ENCODE results near the gene AARS1. TPM values are rescaled to one million over a fixed set of nuclear protein-coding genes. Genes with fewer than 3 reads are reported as not detected.

The AARS1 gene
- polyA plus RNA-seq, 1 of the 3 experiments (the other 2 are of a cell fraction): 70.5 TPM

DNA sequence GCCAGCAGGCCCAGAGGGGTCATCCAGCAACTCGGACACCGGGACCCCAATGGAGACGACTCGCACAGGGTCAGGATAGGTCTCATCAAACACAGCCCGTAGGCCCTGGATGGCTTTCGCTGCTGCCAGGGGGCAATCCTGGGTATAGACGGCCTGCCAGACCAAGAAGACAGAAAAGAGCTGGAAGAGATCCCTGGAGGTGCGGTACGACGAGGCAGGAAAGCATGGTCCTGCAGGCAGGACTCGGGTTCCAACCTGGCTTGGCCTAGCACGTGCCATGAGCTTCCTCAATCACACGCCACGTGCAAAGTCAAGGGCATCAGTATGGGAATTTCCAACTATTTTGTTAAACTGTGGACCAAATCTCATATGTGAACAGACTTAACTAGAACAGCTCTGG, 31.2 kb downstream of the AARS1 start:
- Histone ChIP-seq H2AFZ (ENCODE audit: low read depth) (no peak overlapping the region), H3K79me2 (ENCODE audit: insufficient read depth) (no peaks in the 10 kb centered on the region), H3K4me2 (no peak overlapping the region), H3K27ac (ENCODE audit: low read depth in 2 of 2, low read length in 1 of 2) (no peak overlapping the region), H3K9ac (no peak overlapping the region), H3K27me3 (ENCODE audit: insufficient read depth) (no peaks in the 10 kb centered on the region), H3K9me3 (no peaks in the 10 kb centered on the region), H3K4me1 (ENCODE audit: control insufficient read depth in 1 of 2, insufficient read depth in 2 of 2, low read depth in 1 of 2, low read length in 1 of 2) (no peaks in the 10 kb centered on the region), H3K9me2 (no peaks in the 10 kb centered on the region), H3F3A (replicated peaks; ENCODE audit: insufficient read depth) (peaks cover 10% of the 10 kb centered on the region), H3K36me3 (replicated peaks in 1 of 2; ENCODE audit: control insufficient read depth in 1 of 2, insufficient read depth in 2 of 2, low read length in 1 of 2) (peaks cover 51 to 73% of the 10 kb centered on the region in 2 experiments), H3K4me3 (ENCODE audit: low read depth in 2 of 2, low read length in 1 of 2) (no peak overlapping the region), H4K20me1 (ENCODE audit: insufficient read depth) (no peaks in the 10 kb centered on the region)
- no peak for DNase-seq
- ChIA-PET POLR2A (no interaction called here), CTCF (interaction anchor here (10.1 kb wide), 1 partner anchor 9 kb away, joined by 76 read pairs; no protein-coding TSS in a partner anchor)
- TF ChIP-seq RXRA (IDR thresholded peaks at IDR 0.05; ENCODE audit: borderline replicate concordance, low read depth) (no peak), CHD2 (IDR thresholded peaks at IDR 0.05; ENCODE audit: low read length, partially characterized antibody) (no peak), FOXM1 (IDR thresholded peaks at IDR 0.05; ENCODE audit: low read depth) (no peak)
- TF ChIP-seq, protein P1, sequence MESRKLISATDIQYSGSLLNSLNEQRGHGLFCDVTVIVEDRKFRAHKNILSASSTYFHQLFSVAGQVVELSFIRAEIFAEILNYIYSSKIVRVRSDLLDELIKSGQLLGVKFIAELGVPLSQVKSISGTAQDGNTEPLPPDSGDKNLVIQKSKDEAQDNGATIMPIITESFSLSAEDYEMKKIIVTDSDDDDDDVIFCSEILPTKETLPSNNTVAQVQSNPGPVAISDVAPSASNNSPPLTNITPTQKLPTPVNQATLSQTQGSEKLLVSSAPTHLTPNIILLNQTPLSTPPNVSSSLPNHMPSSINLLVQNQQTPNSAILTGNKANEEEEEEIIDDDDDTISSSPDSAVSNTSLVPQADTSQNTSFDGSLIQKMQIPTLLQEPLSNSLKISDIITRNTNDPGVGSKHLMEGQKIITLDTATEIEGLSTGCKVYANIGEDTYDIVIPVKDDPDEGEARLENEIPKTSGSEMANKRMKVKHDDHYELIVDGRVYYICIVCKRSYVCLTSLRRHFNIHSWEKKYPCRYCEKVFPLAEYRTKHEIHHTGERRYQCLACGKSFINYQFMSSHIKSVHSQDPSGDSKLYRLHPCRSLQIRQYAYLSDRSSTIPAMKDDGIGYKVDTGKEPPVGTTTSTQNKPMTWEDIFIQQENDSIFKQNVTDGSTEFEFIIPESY (IDR thresholded peaks at IDR 0.05; ENCODE audit: borderline replicate concordance, low read depth): no peak
- TF ChIP-seq, protein P2, sequence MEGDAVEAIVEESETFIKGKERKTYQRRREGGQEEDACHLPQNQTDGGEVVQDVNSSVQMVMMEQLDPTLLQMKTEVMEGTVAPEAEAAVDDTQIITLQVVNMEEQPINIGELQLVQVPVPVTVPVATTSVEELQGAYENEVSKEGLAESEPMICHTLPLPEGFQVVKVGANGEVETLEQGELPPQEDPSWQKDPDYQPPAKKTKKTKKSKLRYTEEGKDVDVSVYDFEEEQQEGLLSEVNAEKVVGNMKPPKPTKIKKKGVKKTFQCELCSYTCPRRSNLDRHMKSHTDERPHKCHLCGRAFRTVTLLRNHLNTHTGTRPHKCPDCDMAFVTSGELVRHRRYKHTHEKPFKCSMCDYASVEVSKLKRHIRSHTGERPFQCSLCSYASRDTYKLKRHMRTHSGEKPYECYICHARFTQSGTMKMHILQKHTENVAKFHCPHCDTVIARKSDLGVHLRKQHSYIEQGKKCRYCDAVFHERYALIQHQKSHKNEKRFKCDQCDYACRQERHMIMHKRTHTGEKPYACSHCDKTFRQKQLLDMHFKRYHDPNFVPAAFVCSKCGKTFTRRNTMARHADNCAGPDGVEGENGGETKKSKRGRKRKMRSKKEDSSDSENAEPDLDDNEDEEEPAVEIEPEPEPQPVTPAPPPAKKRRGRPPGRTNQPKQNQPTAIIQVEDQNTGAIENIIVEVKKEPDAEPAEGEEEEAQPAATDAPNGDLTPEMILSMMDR (IDR thresholded peaks at IDR 0.05): no peak
- 97% methylated on average over 10 of the region's 14 CpGs for WGBS (ENCODE audit: low lambda C conversion rate)

DNA sequence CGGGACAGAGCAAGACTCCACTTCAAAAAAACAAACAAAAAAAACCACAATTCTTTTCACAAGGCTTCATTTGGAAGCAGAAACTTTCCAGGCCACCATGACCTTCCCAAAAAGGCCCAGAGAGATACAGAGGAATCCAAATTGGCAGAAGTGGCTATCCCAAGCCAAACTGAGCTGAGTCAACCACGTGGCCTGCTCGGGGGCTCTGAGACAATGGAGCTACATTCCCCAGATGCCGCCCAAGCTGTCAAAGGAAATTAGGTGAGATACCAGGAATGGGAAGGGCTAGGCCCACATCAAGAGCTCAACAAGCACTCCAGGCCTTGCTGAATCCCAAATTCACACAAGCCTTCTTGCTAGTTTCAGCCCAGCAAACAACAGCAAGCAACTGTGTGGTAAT, 31.9 kb downstream of the AARS1 start:
- no peaks in the 10 kb centered on the region for H3K79me2 ChIP-seq (ENCODE audit: insufficient read depth)
- no peak overlapping the region for H3K9ac ChIP-seq
- H3K9me3 ChIP-seq: no peaks in the 10 kb centered on the region
- TF ChIP-seq, protein P3, sequence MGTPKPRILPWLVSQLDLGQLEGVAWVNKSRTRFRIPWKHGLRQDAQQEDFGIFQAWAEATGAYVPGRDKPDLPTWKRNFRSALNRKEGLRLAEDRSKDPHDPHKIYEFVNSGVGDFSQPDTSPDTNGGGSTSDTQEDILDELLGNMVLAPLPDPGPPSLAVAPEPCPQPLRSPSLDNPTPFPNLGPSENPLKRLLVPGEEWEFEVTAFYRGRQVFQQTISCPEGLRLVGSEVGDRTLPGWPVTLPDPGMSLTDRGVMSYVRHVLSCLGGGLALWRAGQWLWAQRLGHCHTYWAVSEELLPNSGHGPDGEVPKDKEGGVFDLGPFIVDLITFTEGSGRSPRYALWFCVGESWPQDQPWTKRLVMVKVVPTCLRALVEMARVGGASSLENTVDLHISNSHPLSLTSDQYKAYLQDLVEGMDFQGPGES (IDR thresholded peaks at IDR 0.05; ENCODE audit: low read depth, low read length): no peak
- TF ChIP-seq CHD2 (IDR thresholded peaks at IDR 0.05; ENCODE audit: low read length, partially characterized antibody): no peak
- TF ChIP-seq SIN3A (IDR thresholded peaks at IDR 0.05; ENCODE audit: borderline replicate concordance, low read depth, low read length): no peak
- no peak for TF ChIP-seq MEF2A (IDR thresholded peaks at IDR 0.05; ENCODE audit: borderline replicate concordance, low read depth)
- no peak for TF ChIP-seq SMC3 (IDR thresholded peaks at IDR 0.05; ENCODE audit: low read depth, low read length)
- peak; percentile 31; the same call in 1 of the 2 replicates for TF ChIP-seq TCF12 (IDR thresholded peaks at IDR 0.05)
- no peak for TF ChIP-seq ELF1 (IDR thresholded peaks at IDR 0.05)
- TF ChIP-seq PBX3 (IDR thresholded peaks at IDR 0.05): peak; percentile 50
- TF ChIP-seq FOXJ3 (CRISPR knock-in tag; IDR thresholded peaks at IDR 0.05): no peak
- TF ChIP-seq USF1 (IDR thresholded peaks at IDR 0.05; ENCODE audit: borderline replicate concordance, low read depth): no peak
- no peak for TF ChIP-seq GATA2 (CRISPR knock-in tag; IDR thresholded peaks at IDR 0.05)
- TF ChIP-seq RFX5 (IDR thresholded peaks at IDR 0.05; ENCODE audit: low read length): no peak
- TF ChIP-seq POLR2AphosphoS5 (IDR thresholded peaks at IDR 0.05; ENCODE audit: low read depth, low read length): no peak
- TF ChIP-seq NFIC (IDR thresholded peaks at IDR 0.05; ENCODE audit: borderline replicate concordance): no peak
- TF ChIP-seq GABPA (IDR thresholded peaks at IDR 0.05; ENCODE audit: low read depth): no peak
- TF ChIP-seq, protein P4, sequence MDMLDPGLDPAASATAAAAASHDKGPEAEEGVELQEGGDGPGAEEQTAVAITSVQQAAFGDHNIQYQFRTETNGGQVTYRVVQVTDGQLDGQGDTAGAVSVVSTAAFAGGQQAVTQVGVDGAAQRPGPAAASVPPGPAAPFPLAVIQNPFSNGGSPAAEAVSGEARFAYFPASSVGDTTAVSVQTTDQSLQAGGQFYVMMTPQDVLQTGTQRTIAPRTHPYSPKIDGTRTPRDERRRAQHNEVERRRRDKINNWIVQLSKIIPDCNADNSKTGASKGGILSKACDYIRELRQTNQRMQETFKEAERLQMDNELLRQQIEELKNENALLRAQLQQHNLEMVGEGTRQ (IDR thresholded peaks at IDR 0.05; ENCODE audit: borderline replicate concordance, low read depth, low read length): no peak
- WGBS (ENCODE audit: low lambda C conversion rate): 68% methylated on average over 4 of the region's 4 CpGs
- peaks cover 5% of the 10 kb centered on the region; the same call in 1 of the 2 replicates for H4K20me1 ChIP-seq (ENCODE audit: insufficient read depth)
- no peak overlapping the region for H2AFZ ChIP-seq (ENCODE audit: low read depth)
- peaks cover 17% of the 10 kb centered on the region for H3F3A ChIP-seq (replicated peaks; ENCODE audit: insufficient read depth)
- no peak overlapping the region for H3K4me2 ChIP-seq
- H3K4me1 ChIP-seq (ENCODE audit: control insufficient read depth in 1 of 2, insufficient read depth in 2 of 2, low read depth in 1 of 2, low read length in 1 of 2): no peaks in the 10 kb centered on the region
- no peaks in the 10 kb centered on the region for H3K27me3 ChIP-seq (ENCODE audit: insufficient read depth)
- H3K27ac ChIP-seq (ENCODE audit: low read depth in 2 of 2, low read length in 1 of 2): no peak overlapping the region; a peak in 1 of 4 replicates
- no peak for DNase-seq
- peaks cover 51 to 76% of the 10 kb centered on the region in 2 experiments for H3K36me3 ChIP-seq (replicated peaks in 1 of 2; ENCODE audit: control insufficient read depth in 1 of 2, insufficient read depth in 2 of 2, low read length in 1 of 2)
- no peaks in the 10 kb centered on the region for H3K9me2 ChIP-seq
- ChIA-PET POLR2A (no interaction called here), CTCF (interaction anchor here (10.1 kb wide), 1 partner anchor 10 kb away, joined by 76 read pairs; no protein-coding TSS in a partner anchor)
- no peak overlapping the region for H3K4me3 ChIP-seq (ENCODE audit: low read depth in 2 of 2, low read length in 1 of 2)

Data from SK-N-SH (cell line).